Neural progenitor cell (in vitro differentiated cells): ENCODE measurements around the gene MYOT. TPM values are rescaled to one million over a fixed set of nuclear protein-coding genes. Genes with fewer than 3 reads are reported as not detected.

Experiments used
- DNase-seq: peaks from one replicate; pipeline ENCODE4 v3.0.0-alpha.2; 2016; ENCODE audit warnings: low spot score
- H2AFZ ChIP-seq: fragments of 200-600 bp; sonication (generic); replicated peaks from 2 replicates; pipeline ENCODE4 v1.6.1; 2016; ENCODE audit warnings: antibody characterized with exemption
- H3F3A ChIP-seq: fragments of 200-600 bp; sonication (generic); 2 replicates; pipeline ENCODE4 v1.6.1; 2016; ENCODE audit warnings: antibody characterized with exemption, low read depth
- H3K27ac ChIP-seq: fragments of 200-600 bp; sonication (generic); 2 replicates; pipeline ENCODE4 v1.5.1; 2016; ENCODE audit warnings: mild to moderate bottlenecking
- H3K27me3 ChIP-seq: fragments of 200-600 bp; sonication (generic); 2 replicates; pipeline ENCODE4 v1.6.1; 2016; ENCODE audit warnings: mild to moderate bottlenecking, moderate library complexity
- H3K36me3 ChIP-seq: fragments of 200-600 bp; sonication (generic); 2 replicates; pipeline ENCODE4 v1.5.1; 2016
- H3K4me1 ChIP-seq: fragments of 200-600 bp; sonication (generic); 2 replicates; pipeline ENCODE4 v1.6.1; 2016; ENCODE audit warnings: mixed run types
- H3K4me2 ChIP-seq: fragments of 200-600 bp; sonication (generic); 2 replicates; pipeline ENCODE4 v1.6.1; 2016
- H3K4me3 ChIP-seq: fragments of 200-600 bp; sonication (generic); 2 replicates; pipeline ENCODE4 v1.5.1; 2016
- H3K79me2 ChIP-seq: fragments of 200-600 bp; sonication (generic); 2 replicates; pipeline ENCODE4 v1.6.1; 2016; ENCODE audit warnings: low read depth
- H3K9ac ChIP-seq: fragments of 200-600 bp; sonication (generic); 2 replicates; pipeline ENCODE4 v1.6.1; 2016
- H3K9me3 ChIP-seq: fragments of 200-600 bp; sonication (generic); 2 replicates; pipeline ENCODE4 v1.5.1; 2016; ENCODE audit warnings: low read depth
- H4K20me1 ChIP-seq: fragments of 200-600 bp; sonication (generic); 2 replicates; pipeline ENCODE4 v1.6.1; 2016; ENCODE audit warnings: low read depth
- H3K27ac Mint-ChIP-seq: 3 replicates; pipeline ENCODE4 v1.8.0; 2021; ENCODE audit warnings: mixed read lengths
- H3K27me3 Mint-ChIP-seq: 2 replicates; pipeline ENCODE4 v1.8.0; 2022; ENCODE audit warnings: low read depth, mild to moderate bottlenecking, inconsistent platforms, moderate library complexity, mixed read lengths; ENCODE audit not compliant: insufficient read depth
- H3K36me3 Mint-ChIP-seq: 3 replicates; pipeline ENCODE4 v1.8.0; 2021; ENCODE audit warnings: mixed read lengths
- H3K4me1 Mint-ChIP-seq: 3 replicates; pipeline ENCODE4 v1.8.0; 2021; ENCODE audit warnings: mixed read lengths
- H3K4me3 Mint-ChIP-seq: 3 replicates; pipeline ENCODE4 v1.8.0; 2021; ENCODE audit warnings: mild to moderate bottlenecking, moderate library complexity, mixed read lengths
- H3K9me3 Mint-ChIP-seq: 3 replicates; pipeline ENCODE4 v1.8.0; 2020; ENCODE audit warnings: mixed read lengths
- CTCF ChIP-seq: fragments of 200-600 bp; sonication (generic); IDR thresholded peaks from 2 replicates; pipeline ENCODE4 v1.5.1; 2017; ENCODE audit warnings: antibody characterized with exemption, mild to moderate bottlenecking
- EZH2 ChIP-seq: fragments of 200-600 bp; sonication (generic); IDR thresholded peaks from 2 replicates; pipeline ENCODE4 v1.6.1; 2017; ENCODE audit warnings: antibody characterized with exemption, mild to moderate bottlenecking, moderate library complexity
- EZH2phosphoT487 ChIP-seq: fragments of 200-600 bp; sonication (generic); IDR thresholded peaks from 2 replicates; pipeline ENCODE4 v1.6.1; 2017; ENCODE audit warnings: antibody characterized with exemption
- total RNA-seq: library from RNA; depleted of rRNA; stranded (reverse); fragments of >200 nt; gene quantifications from 2 replicates; pipeline ENCODE4 v1.2.3, GENCODE V29; 2015; ENCODE audit warnings: low replicate concordance

MYOT gene
- total RNA-seq, 1 donor from 2014 or later: not detected

DNA sequence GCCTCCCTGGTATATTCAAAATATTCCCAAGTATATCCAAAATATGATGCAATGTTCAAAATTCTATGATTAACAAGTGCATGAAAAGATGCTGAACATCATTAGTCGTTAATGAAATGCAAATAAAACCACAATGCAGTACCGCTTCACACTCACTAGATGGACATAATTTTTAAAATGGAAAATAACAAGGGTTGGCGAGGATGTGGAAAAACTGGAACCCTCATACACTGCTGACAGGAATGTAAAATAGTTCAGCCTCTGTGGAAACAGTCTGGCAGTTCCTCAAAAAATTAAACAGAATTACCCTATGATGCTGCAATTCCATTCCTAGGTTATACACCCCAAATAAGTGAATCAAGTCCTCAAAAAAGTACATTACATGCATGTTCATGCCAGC is 36.1 kb upstream of the MYOT start:
- H2AFZ ChIP-seq: no peak overlapping the region
- H3K4me3 ChIP-seq: no peak overlapping the region
- no peak overlapping the region for H3K4me2 ChIP-seq
- H3K4me1 Mint-ChIP-seq: peaks cover 11% of the 10 kb centered on the region
- H3K36me3 ChIP-seq: no peaks in the 10 kb centered on the region
- no peaks in the 10 kb centered on the region for H3K27me3 Mint-ChIP-seq
- no peaks in the 10 kb centered on the region for H3K9me3 ChIP-seq
- no peak overlapping the region for H3K27ac ChIP-seq
- H3K4me1 ChIP-seq: peaks cover 10% of the 10 kb centered on the region
- H3K79me2 ChIP-seq: no peaks in the 10 kb centered on the region
- no peaks in the 10 kb centered on the region for H3F3A ChIP-seq
- H3K36me3 Mint-ChIP-seq: no peaks in the 10 kb centered on the region
- H3K27ac Mint-ChIP-seq: no peak overlapping the region
- TF ChIP-seq CTCF (no peak), EZH2 (no peak), EZH2phosphoT487 (no peak)
- no peak overlapping the region for H3K9ac ChIP-seq
- no peaks in the 10 kb centered on the region for H4K20me1 ChIP-seq
- DNase-seq: no peak
- no peaks in the 10 kb centered on the region for H3K9me3 Mint-ChIP-seq
- no peaks in the 10 kb centered on the region for H3K27me3 ChIP-seq
- H3K4me3 Mint-ChIP-seq: no peak overlapping the region

DNA sequence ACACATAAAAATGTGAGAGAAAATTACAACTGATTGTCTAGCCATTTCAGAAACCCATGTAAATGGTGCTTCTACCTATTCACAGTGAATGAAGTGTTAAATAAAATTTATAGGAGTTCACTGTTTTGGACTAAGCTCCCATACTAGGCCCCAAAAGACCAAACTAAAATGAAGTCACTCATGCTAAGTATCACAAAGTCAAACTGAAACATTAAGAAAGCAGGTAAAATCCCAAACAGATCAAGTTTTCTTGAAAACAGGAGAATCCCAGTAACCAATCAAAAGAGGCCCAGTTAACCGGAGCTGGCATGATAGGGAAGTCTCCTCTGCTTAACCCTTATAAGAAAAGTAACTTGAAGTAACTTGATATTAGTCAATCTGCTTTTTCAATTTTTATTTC is 35.2 kb upstream of the MYOT start:
- Histone ChIP-seq H3K36me3 (no peaks in the 10 kb centered on the region), H3K9me3 (no peaks in the 10 kb centered on the region), H3K4me2 (no peak overlapping the region), H3K9ac (no peak overlapping the region), H3K27me3 (no peaks in the 10 kb centered on the region), H4K20me1 (no peaks in the 10 kb centered on the region), H3F3A (no peaks in the 10 kb centered on the region), H2AFZ (peak overlapping the region; percentile 7), H3K27ac (no peak overlapping the region), H3K79me2 (no peaks in the 10 kb centered on the region), H3K4me1 (peaks cover 10% of the 10 kb centered on the region), H3K4me3 (no peak overlapping the region)
- no peaks in the 10 kb centered on the region for H3K9me3 Mint-ChIP-seq
- no peaks in the 10 kb centered on the region for H3K36me3 Mint-ChIP-seq
- H3K27me3 Mint-ChIP-seq: no peaks in the 10 kb centered on the region
- TF ChIP-seq EZH2 (no peak), EZH2phosphoT487 (no peak), CTCF (no peak)
- H3K27ac Mint-ChIP-seq: no peak overlapping the region
- peaks cover 14% of the 10 kb centered on the region for H3K4me1 Mint-ChIP-seq
- H3K4me3 Mint-ChIP-seq: no peak overlapping the region
- no peak for DNase-seq

DNA sequence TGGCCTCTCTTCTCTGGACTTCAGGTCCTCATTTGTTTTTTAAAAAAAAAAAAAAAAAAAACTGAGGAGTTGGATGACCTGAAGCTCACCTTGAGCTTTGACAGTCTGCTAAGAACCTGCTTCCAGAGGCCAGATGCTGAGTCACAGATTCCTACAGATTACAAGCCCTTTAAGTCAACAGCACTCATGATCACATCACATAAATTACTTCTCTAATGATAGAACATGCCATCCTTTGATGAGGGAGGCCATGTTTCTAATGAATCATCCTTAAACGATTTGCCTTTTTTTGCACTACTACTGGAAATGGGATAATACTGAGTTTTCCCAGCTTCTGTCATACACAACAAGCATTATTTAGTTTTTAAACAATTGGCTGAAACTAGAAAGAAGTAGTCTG is 34.2 kb upstream of the MYOT start:
- no peak overlapping the region for H3K9ac ChIP-seq
- no peaks in the 10 kb centered on the region for H3K9me3 ChIP-seq
- Mint-ChIP-seq H3K9me3 (no peaks in the 10 kb centered on the region), H3K27ac (no peak overlapping the region), H3K36me3 (no peaks in the 10 kb centered on the region), H3K27me3 (no peaks in the 10 kb centered on the region), H3K4me1 (peaks cover 14% of the 10 kb centered on the region), H3K4me3 (no peak overlapping the region)
- H3F3A ChIP-seq: no peaks in the 10 kb centered on the region
- H3K79me2 ChIP-seq: no peaks in the 10 kb centered on the region
- no peaks in the 10 kb centered on the region for H3K27me3 ChIP-seq
- no peak overlapping the region for H3K4me3 ChIP-seq
- no peaks in the 10 kb centered on the region for H4K20me1 ChIP-seq
- no peak for TF ChIP-seq CTCF
- TF ChIP-seq EZH2: no peak
- TF ChIP-seq EZH2phosphoT487: no peak
- DNase-seq: no peak
- H3K36me3 ChIP-seq: no peaks in the 10 kb centered on the region
- H3K4me2 ChIP-seq: no peak overlapping the region
- peaks cover 10% of the 10 kb centered on the region for H3K4me1 ChIP-seq
- no peak overlapping the region for H3K27ac ChIP-seq
- H2AFZ ChIP-seq: no peak overlapping the region
